Measurements from ENCODE around the gene LTO1. TPM values are rescaled to one million over a fixed set of nuclear protein-coding genes. Genes with fewer than 3 reads are reported as not detected.
A peak's percentile ranks its signal among the peaks of the same experiment; 100 is the strongest.

Gene LTO1
- total and polyA plus RNA-seq, 2 experiments from 2014 or later, result 20.1 to 23.3 TPM

DNA sequence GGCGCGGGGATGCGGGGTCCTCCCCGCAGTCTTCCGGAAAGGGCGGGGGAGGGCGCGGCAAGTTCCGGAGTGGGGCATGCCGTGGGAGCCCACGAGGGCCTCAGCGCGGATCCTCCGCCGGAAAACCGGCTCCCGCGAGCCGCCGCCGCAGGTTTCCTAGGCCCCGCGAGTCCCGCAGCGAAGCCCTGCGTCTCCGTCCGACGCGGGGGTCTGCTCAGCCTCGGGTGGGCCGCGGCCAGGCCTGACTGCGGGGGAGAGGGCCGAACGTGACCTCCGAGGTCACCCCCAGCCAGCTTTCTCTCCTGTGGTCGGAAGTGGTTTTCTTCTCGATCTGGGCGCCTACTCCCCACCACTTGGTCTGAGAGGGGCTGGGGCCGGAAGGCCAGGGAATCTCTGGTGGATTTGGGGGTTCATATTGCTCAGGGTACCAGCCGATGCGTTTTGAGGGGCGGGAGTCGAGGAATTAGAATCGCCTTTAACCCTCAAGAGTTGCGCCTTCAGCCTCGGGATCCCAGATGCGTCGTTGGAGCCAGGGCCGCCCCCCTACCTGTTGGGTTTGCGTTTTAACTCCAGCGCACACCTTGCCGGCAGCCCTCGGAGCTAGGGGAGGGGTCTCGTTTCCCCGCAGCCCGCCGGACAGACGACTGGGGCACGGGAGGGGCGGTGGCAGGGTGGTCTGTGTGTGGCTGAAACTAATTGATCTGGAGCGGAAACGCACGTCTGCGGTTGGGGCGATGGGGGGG is 37.8 kb downstream of the LTO1 start:
- H2AFZ ChIP-seq, result peak overlapping the region; percentile 66
- H3K9me2 ChIP-seq (ENCODE audit: insufficient read depth), result no peaks in the 10 kb centered on the region
- no peaks in the 10 kb centered on the region for H4K20me1 ChIP-seq (replicated peaks; ENCODE audit: insufficient read depth)
- no peaks in the 10 kb centered on the region for H3K36me3 ChIP-seq (ENCODE audit: insufficient read depth)
- peaks cover 18% of the 10 kb centered on the region for H3K4me1 ChIP-seq (ENCODE audit: insufficient read depth)
- peak overlapping the region; percentile 99 for H3K27ac ChIP-seq (ENCODE audit: low read depth)
- Mint-ChIP-seq H3K9me3 (peaks cover 2% of the 10 kb centered on the region; the same call in 2 of the 3 replicates), H3K27ac (peak overlapping the region; percentile 75), H3K4me1 (peaks cover 10% of the 10 kb centered on the region; the same call in 2 of the 3 replicates), H3K36me3 (ENCODE audit: low read depth) (peaks cover 3% of the 10 kb centered on the region; the same call in 1 of the 3 replicates), H3K4me3 (peak overlapping the region; percentile 94), H3K27me3 (ENCODE audit: insufficient read depth, low read depth, poor library complexity) (peaks cover 51% of the 10 kb centered on the region)
- H3K27me3 ChIP-seq (ENCODE audit: insufficient read depth), result peaks cover 51% of the 10 kb centered on the region
- ATAC-seq (peak; percentile 12), DNase-seq (ENCODE audit: low spot score) (peak; percentile 80)
- peaks cover 11% of the 10 kb centered on the region; the same call in 1 of the 2 replicates for H3F3A ChIP-seq (replicated peaks; ENCODE audit: low read depth)
- peaks cover 12% of the 10 kb centered on the region for H3K79me2 ChIP-seq (replicated peaks; ENCODE audit: insufficient read depth)
- 0 out of 2 replicates have a peak, but pooled peaks have one; percentile 6 for TF ChIP-seq POLR2AphosphoS5 (IDR thresholded peaks at IDR 0.05; ENCODE audit: low read depth)
- TF ChIP-seq ZNF331 (CRISPR knock-in tag; IDR thresholded peaks at IDR 0.05; ENCODE audit: low read depth), result no peak
- H3K4me2 ChIP-seq, result peak overlapping the region; percentile 86
- peak overlapping the region; percentile 91 for H3K4me3 ChIP-seq

DNA sequence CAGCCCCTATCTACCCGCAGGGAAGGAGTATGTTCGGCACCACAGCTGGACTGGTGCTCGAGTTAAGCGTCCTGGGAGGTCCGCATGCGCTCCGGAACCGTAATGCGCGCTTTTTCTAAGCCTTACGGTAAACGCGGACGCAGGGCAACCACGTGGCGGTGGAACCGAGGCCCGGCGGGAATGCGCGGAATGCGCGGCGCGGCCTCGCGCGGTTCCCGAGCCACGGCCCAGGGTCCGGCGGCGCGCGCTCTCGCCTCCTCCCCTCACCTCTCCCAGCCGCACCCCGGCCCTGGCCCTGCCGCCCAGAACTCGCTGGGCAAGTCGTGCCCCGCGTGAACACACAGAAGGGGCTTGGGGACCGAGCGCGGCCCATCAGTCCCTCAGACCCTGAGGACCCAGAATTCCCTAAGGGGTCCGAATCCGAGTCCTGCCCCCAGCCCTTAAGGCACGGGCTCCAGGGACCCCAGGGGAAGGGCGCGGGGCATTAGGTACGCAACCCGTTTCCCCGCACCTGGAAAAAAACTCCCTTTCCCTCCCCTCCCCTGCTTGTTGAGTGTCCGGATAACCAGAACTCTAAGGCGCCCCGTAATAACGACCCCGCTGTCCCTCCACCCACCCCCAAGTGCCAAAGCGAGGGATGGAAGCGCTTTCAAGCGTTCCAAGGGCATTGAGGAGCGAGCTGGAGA is 38.5 kb downstream of the LTO1 start:
- H3K27me3 Mint-ChIP-seq (ENCODE audit: insufficient read depth, low read depth, poor library complexity), result peaks cover 51% of the 10 kb centered on the region
- H3K4me1 ChIP-seq (ENCODE audit: insufficient read depth), result peaks cover 18% of the 10 kb centered on the region
- H3K27ac Mint-ChIP-seq, result no peak overlapping the region
- H3K36me3 Mint-ChIP-seq (ENCODE audit: low read depth), result peaks cover 3% of the 10 kb centered on the region; the same call in 1 of the 3 replicates
- H3K36me3 ChIP-seq (ENCODE audit: insufficient read depth), result no peaks in the 10 kb centered on the region
- H3K9me3 Mint-ChIP-seq, result peaks cover 2% of the 10 kb centered on the region; the same call in 2 of the 3 replicates
- peak overlapping the region; percentile 73 for H3K4me3 Mint-ChIP-seq
- DNase-seq (ENCODE audit: low spot score) (peak; percentile 93), ATAC-seq (peak; percentile 16)
- H2AFZ ChIP-seq, result peak overlapping the region; percentile 93
- peaks cover 6% of the 10 kb centered on the region for H3K79me2 ChIP-seq (replicated peaks; ENCODE audit: insufficient read depth)
- peaks cover 10% of the 10 kb centered on the region; the same call in 2 of the 3 replicates for H3K4me1 Mint-ChIP-seq
- no peaks in the 10 kb centered on the region for H4K20me1 ChIP-seq (replicated peaks; ENCODE audit: insufficient read depth)
- TF ChIP-seq ZNF114 (CRISPR knock-in tag; IDR thresholded peaks at IDR 0.05) (no peak), POLR2AphosphoS5 (IDR thresholded peaks at IDR 0.05; ENCODE audit: low read depth) (peak; percentile 28; the same call in 1 of the 2 replicates), STAT1 (IDR thresholded peaks at IDR 0.05; ENCODE audit: unreplicated experiment) (no peak), CREB1 (CRISPR knock-in tag; IDR thresholded peaks at IDR 0.05; ENCODE audit: low read depth) (peak; percentile 58; the same call in 1 of the 2 replicates)
- peaks cover 44% of the 10 kb centered on the region for H3K27me3 ChIP-seq (ENCODE audit: insufficient read depth)
- no peaks in the 10 kb centered on the region for H3K9me2 ChIP-seq (ENCODE audit: insufficient read depth)
- H3K4me2 ChIP-seq, result peak overlapping the region; percentile 86
- peak overlapping the region; percentile 91 for H3K4me3 ChIP-seq
- H3K27ac ChIP-seq (ENCODE audit: low read depth), result no peak overlapping the region
- peaks cover 11% of the 10 kb centered on the region; the same call in 1 of the 2 replicates for H3F3A ChIP-seq (replicated peaks; ENCODE audit: low read depth)

DNA sequence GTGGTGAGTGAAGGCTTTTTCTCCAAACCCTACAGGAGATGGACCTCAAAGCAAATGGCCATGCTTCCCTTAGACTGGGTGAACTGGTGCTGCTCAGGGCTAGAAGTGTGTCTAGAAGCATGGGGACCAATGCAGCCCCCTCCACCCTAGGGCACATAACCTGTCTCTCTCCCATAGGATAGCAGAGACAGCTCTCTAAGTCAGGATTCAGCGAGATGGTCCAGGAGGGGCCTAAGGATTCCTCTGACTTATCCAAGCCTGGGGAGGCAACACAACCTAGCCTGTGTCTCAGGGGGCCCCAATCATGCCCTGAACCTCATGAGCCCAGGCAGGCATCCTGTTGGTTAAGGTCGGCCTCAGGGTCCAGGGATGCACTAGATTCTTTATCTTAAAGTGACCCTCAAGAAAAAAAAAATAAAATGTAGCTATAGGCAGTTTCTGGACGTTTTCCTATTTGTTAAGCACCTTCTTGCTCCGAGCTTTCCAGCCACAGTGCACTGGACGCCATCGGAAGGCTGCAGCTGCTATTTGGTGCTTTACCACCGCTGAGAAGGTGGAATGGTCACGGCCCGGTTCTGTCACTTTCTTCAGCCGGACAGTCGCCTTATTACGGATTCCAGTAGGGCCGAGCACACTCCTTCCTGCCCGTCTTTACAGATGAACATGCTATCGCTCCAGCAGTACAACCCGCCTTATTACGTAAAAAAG is 39.2 kb downstream of the LTO1 start:
- H3K27ac Mint-ChIP-seq, result no peak overlapping the region
- DNase-seq (ENCODE audit: low spot score) (no peak), ATAC-seq (no peak)
- Histone ChIP-seq H3K4me3 (peak overlapping the region; percentile 91), H3K79me2 (replicated peaks; ENCODE audit: insufficient read depth) (no peaks in the 10 kb centered on the region), H3K4me1 (ENCODE audit: insufficient read depth) (peaks cover 18% of the 10 kb centered on the region), H3F3A (replicated peaks; ENCODE audit: low read depth) (peaks cover 11% of the 10 kb centered on the region; the same call in 1 of the 2 replicates), H2AFZ (peak overlapping the region; percentile 93), H4K20me1 (replicated peaks; ENCODE audit: insufficient read depth) (no peaks in the 10 kb centered on the region), H3K27ac (ENCODE audit: low read depth) (no peak overlapping the region), H3K4me2 (peak overlapping the region; percentile 86), H3K36me3 (ENCODE audit: insufficient read depth) (no peaks in the 10 kb centered on the region), H3K27me3 (ENCODE audit: insufficient read depth) (peaks cover 41% of the 10 kb centered on the region), H3K9me2 (ENCODE audit: insufficient read depth) (no peaks in the 10 kb centered on the region)
- H3K9me3 Mint-ChIP-seq, result peaks cover 2% of the 10 kb centered on the region; the same call in 2 of the 3 replicates
- peak overlapping the region; percentile 69 for H3K4me3 Mint-ChIP-seq
- peaks cover 48% of the 10 kb centered on the region for H3K27me3 Mint-ChIP-seq (ENCODE audit: insufficient read depth, low read depth, poor library complexity)
- H3K36me3 Mint-ChIP-seq (ENCODE audit: low read depth), result peaks cover 1% of the 10 kb centered on the region; the same call in 1 of the 3 replicates
- TF ChIP-seq EZH2phosphoT487 (IDR thresholded peaks at IDR 0.05; ENCODE audit: unreplicated experiment) (no peak), JUNB (IDR thresholded peaks at IDR 0.05; ENCODE audit: unreplicated experiment) (no peak), STAT1 (IDR thresholded peaks at IDR 0.05; ENCODE audit: unreplicated experiment) (no peak), NANOG (IDR thresholded peaks at IDR 0.05; ENCODE audit: borderline replicate concordance) (no peak), ZNF114 (CRISPR knock-in tag; IDR thresholded peaks at IDR 0.05) (no peak), ZNF331 (CRISPR knock-in tag; IDR thresholded peaks at IDR 0.05; ENCODE audit: low read depth) (no peak), POLR2AphosphoS5 (IDR thresholded peaks at IDR 0.05; ENCODE audit: low read depth) (no peak)
- TF ChIP-seq, protein P1, sequence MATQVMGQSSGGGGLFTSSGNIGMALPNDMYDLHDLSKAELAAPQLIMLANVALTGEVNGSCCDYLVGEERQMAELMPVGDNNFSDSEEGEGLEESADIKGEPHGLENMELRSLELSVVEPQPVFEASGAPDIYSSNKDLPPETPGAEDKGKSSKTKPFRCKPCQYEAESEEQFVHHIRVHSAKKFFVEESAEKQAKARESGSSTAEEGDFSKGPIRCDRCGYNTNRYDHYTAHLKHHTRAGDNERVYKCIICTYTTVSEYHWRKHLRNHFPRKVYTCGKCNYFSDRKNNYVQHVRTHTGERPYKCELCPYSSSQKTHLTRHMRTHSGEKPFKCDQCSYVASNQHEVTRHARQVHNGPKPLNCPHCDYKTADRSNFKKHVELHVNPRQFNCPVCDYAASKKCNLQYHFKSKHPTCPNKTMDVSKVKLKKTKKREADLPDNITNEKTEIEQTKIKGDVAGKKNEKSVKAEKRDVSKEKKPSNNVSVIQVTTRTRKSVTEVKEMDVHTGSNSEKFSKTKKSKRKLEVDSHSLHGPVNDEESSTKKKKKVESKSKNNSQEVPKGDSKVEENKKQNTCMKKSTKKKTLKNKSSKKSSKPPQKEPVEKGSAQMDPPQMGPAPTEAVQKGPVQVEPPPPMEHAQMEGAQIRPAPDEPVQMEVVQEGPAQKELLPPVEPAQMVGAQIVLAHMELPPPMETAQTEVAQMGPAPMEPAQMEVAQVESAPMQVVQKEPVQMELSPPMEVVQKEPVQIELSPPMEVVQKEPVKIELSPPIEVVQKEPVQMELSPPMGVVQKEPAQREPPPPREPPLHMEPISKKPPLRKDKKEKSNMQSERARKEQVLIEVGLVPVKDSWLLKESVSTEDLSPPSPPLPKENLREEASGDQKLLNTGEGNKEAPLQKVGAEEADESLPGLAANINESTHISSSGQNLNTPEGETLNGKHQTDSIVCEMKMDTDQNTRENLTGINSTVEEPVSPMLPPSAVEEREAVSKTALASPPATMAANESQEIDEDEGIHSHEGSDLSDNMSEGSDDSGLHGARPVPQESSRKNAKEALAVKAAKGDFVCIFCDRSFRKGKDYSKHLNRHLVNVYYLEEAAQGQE (IDR thresholded peaks at IDR 0.05; ENCODE audit: unreplicated experiment), result no peak
- TF ChIP-seq, protein P2, sequence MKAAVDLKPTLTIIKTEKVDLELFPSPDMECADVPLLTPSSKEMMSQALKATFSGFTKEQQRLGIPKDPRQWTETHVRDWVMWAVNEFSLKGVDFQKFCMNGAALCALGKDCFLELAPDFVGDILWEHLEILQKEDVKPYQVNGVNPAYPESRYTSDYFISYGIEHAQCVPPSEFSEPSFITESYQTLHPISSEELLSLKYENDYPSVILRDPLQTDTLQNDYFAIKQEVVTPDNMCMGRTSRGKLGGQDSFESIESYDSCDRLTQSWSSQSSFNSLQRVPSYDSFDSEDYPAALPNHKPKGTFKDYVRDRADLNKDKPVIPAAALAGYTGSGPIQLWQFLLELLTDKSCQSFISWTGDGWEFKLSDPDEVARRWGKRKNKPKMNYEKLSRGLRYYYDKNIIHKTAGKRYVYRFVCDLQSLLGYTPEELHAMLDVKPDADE (IDR thresholded peaks at IDR 0.05), result no peak
- H3K4me1 Mint-ChIP-seq, result peaks cover 10% of the 10 kb centered on the region; the same call in 2 of the 3 replicates

Data from GM23338 (cell line).